DMS114 treated with DMSO at 0.1 percent for 48 hours (cell line): ENCODE measurements around the gene NPAS4.

ENCODE experiments used
- DNase-seq: peaks from one replicate; lab custom pipeline; 2025; ENCODE audit not compliant: unreplicated experiment; lab: John Stamatoyannopoulos, UW

Gene NPAS4

GRCh38 chr11:66475349-66476172 lies 54.7 kb downstream of the NPAS4 start:
- no peak for DNase-seq
